Measurements from ENCODE around the gene OR2D3.
A peak's percentile ranks its signal among the peaks of the same experiment; 100 is the strongest.

Gene OR2D3

GRCh38 chr11:6911948-6912347 lies 8.9 kb upstream of the OR2D3 start:
- H3K36me3 ChIP-seq (ENCODE audit: control insufficient read depth in 1 of 2, insufficient read depth in 2 of 2, low read depth in 1 of 2, low read length in 2 of 2), result no peaks in the 10 kb centered on the region
- no peak for DNase-seq
- H3K4ac ChIP-seq (ENCODE audit: low read depth in 1 of 2, low read length in 2 of 2), result no peak overlapping the region
- no peak overlapping the region for H3K18ac ChIP-seq (ENCODE audit: low read depth in 1 of 2, low read length in 2 of 2)
- no peak overlapping the region for H2BK15ac ChIP-seq (ENCODE audit: low read depth, poor library complexity, severe bottlenecking)
- H3K14ac ChIP-seq (ENCODE audit: low read length in 2 of 2), result no peak overlapping the region
- H3K9me3 ChIP-seq (ENCODE audit: control insufficient read depth, low read length), result no peaks in the 10 kb centered on the region
- no peak overlapping the region for H4K8ac ChIP-seq (ENCODE audit: low read length)
- no peaks in the 10 kb centered on the region for H3K27me3 ChIP-seq (ENCODE audit: control insufficient read depth in 1 of 2, insufficient read depth in 1 of 2, low read length in 2 of 2)
- H2AFZ ChIP-seq (ENCODE audit: low read depth, low read length), result no peak overlapping the region
- H3K4me2 ChIP-seq (ENCODE audit: low read length, poor library complexity, severe bottlenecking), result no peak overlapping the region
- H2BK12ac ChIP-seq (ENCODE audit: low read length in 2 of 2), result no peak overlapping the region
- H2BK120ac ChIP-seq (ENCODE audit: low read depth, low read length), result no peak overlapping the region
- H3K9ac ChIP-seq (ENCODE audit: low read length), result no peak overlapping the region
- H3K27ac ChIP-seq (ENCODE audit: low read length, poor library complexity, severe bottlenecking), result no peak overlapping the region
- no peak overlapping the region for H3K23ac ChIP-seq (ENCODE audit: low read length in 2 of 2)
- H2AK5ac ChIP-seq (ENCODE audit: low read length, severe bottlenecking), result no peak overlapping the region
- H3K4me1 ChIP-seq (ENCODE audit: control insufficient read depth, insufficient read depth, low read depth, low read length), result no peaks in the 10 kb centered on the region
- H2BK5ac ChIP-seq (ENCODE audit: low read depth, low read length, poor library complexity, severe bottlenecking), result no peak overlapping the region
- no peaks in the 10 kb centered on the region for H3K79me1 ChIP-seq (replicated peaks; ENCODE audit: low read length, poor library complexity, severe bottlenecking)
- H3K4me3 ChIP-seq (ENCODE audit: insufficient read depth in 1 of 2, low read depth in 1 of 2, low read length in 2 of 2), result no peak overlapping the region
- 94% methylated on average over 2 of the region's 3 CpGs for WGBS
- H4K91ac ChIP-seq (ENCODE audit: low read length), result no peak overlapping the region

GRCh38 chr11:6919698-6920097 lies 1.1 kb upstream of the OR2D3 start:
- H3K9ac ChIP-seq (ENCODE audit: low read length), result no peak overlapping the region
- no peak overlapping the region for H3K18ac ChIP-seq (ENCODE audit: low read depth in 1 of 2, low read length in 2 of 2)
- WGBS, result 67% methylated on average over 1 of the region's 2 CpGs
- no peak overlapping the region for H3K27ac ChIP-seq (ENCODE audit: low read length, poor library complexity, severe bottlenecking)
- no peaks in the 10 kb centered on the region for H3K27me3 ChIP-seq (ENCODE audit: control insufficient read depth in 1 of 2, insufficient read depth in 1 of 2, low read length in 2 of 2)
- H3K4me2 ChIP-seq (ENCODE audit: low read length, poor library complexity, severe bottlenecking), result no peak overlapping the region
- no peak overlapping the region for H3K14ac ChIP-seq (ENCODE audit: low read length in 2 of 2)
- no peak for DNase-seq
- no peak overlapping the region for H3K4ac ChIP-seq (ENCODE audit: low read depth in 1 of 2, low read length in 2 of 2)
- H2BK120ac ChIP-seq (ENCODE audit: low read depth, low read length), result no peak overlapping the region
- no peak overlapping the region for H2BK5ac ChIP-seq (ENCODE audit: low read depth, low read length, poor library complexity, severe bottlenecking)
- H4K91ac ChIP-seq (ENCODE audit: low read length), result no peak overlapping the region
- H3K4me3 ChIP-seq (ENCODE audit: insufficient read depth in 1 of 2, low read depth in 1 of 2, low read length in 2 of 2), result no peak overlapping the region
- no peak overlapping the region for H2BK12ac ChIP-seq (ENCODE audit: low read length in 2 of 2)
- H2AK5ac ChIP-seq (ENCODE audit: low read length, severe bottlenecking), result no peak overlapping the region
- no peaks in the 10 kb centered on the region for H3K36me3 ChIP-seq (ENCODE audit: control insufficient read depth in 1 of 2, insufficient read depth in 2 of 2, low read depth in 1 of 2, low read length in 2 of 2)
- no peak overlapping the region for H4K8ac ChIP-seq (ENCODE audit: low read length)
- H2BK15ac ChIP-seq (ENCODE audit: low read depth, poor library complexity, severe bottlenecking), result no peak overlapping the region
- no peak overlapping the region for H3K23ac ChIP-seq (ENCODE audit: low read length in 2 of 2)
- H3K4me1 ChIP-seq (ENCODE audit: control insufficient read depth, insufficient read depth, low read depth, low read length), result no peaks in the 10 kb centered on the region
- H3K9me3 ChIP-seq (ENCODE audit: control insufficient read depth, low read length), result no peaks in the 10 kb centered on the region
- H3K79me1 ChIP-seq (replicated peaks; ENCODE audit: low read length, poor library complexity, severe bottlenecking), result no peaks in the 10 kb centered on the region
- no peak overlapping the region for H2AFZ ChIP-seq (ENCODE audit: low read depth, low read length)

GRCh38 chr11:6925007-6925577 lies 4.3 kb downstream of the OR2D3 start:
- Histone ChIP-seq H2BK15ac (ENCODE audit: low read depth, poor library complexity, severe bottlenecking) (no peak overlapping the region), H3K14ac (ENCODE audit: low read length in 2 of 2) (no peak overlapping the region), H2BK5ac (ENCODE audit: low read depth, low read length, poor library complexity, severe bottlenecking) (no peak overlapping the region), H3K4me2 (ENCODE audit: low read length, poor library complexity, severe bottlenecking) (no peak overlapping the region), H3K4me1 (ENCODE audit: control insufficient read depth, insufficient read depth, low read depth, low read length) (peaks cover 3% of the 10 kb centered on the region), H3K23ac (ENCODE audit: low read length in 2 of 2) (no peak overlapping the region), H3K9ac (ENCODE audit: low read length) (no peak overlapping the region), H3K18ac (ENCODE audit: low read depth in 1 of 2, low read length in 2 of 2) (no peak overlapping the region), H2AFZ (ENCODE audit: low read depth, low read length) (no peak overlapping the region), H4K91ac (ENCODE audit: low read length) (no peak overlapping the region), H3K27me3 (ENCODE audit: control insufficient read depth in 1 of 2, insufficient read depth in 1 of 2, low read length in 2 of 2) (no peaks in the 10 kb centered on the region), H3K9me3 (ENCODE audit: control insufficient read depth, low read length) (no peaks in the 10 kb centered on the region), H3K4me3 (ENCODE audit: insufficient read depth in 1 of 2, low read depth in 1 of 2, low read length in 2 of 2) (no peak overlapping the region), H3K27ac (ENCODE audit: low read length, poor library complexity, severe bottlenecking) (no peak overlapping the region), H2AK5ac (ENCODE audit: low read length, severe bottlenecking) (no peak overlapping the region), H3K79me1 (replicated peaks; ENCODE audit: low read length, poor library complexity, severe bottlenecking) (peaks cover 4% of the 10 kb centered on the region), H2BK12ac (ENCODE audit: low read length in 2 of 2) (no peak overlapping the region), H3K36me3 (ENCODE audit: control insufficient read depth in 1 of 2, insufficient read depth in 2 of 2, low read depth in 1 of 2, low read length in 2 of 2) (no peaks in the 10 kb centered on the region), H3K4ac (ENCODE audit: low read depth in 1 of 2, low read length in 2 of 2) (no peak overlapping the region), H4K8ac (ENCODE audit: low read length) (no peak overlapping the region), H2BK120ac (ENCODE audit: low read depth, low read length) (no peak overlapping the region)
- DNase-seq, result no peak

- Histone ChIP-seq H2BK120ac (ENCODE audit: low read depth, low read length) (no peak overlapping the region), H3K18ac (ENCODE audit: low read depth in 1 of 2, low read length in 2 of 2) (no peak overlapping the region), H2BK15ac (ENCODE audit: low read depth, poor library complexity, severe bottlenecking) (no peak overlapping the region), H3K4me1 (ENCODE audit: control insufficient read depth, insufficient read depth, low read depth, low read length) (peaks cover 3% of the 10 kb centered on the region), H3K4me3 (ENCODE audit: insufficient read depth in 1 of 2, low read depth in 1 of 2, low read length in 2 of 2) (peak overlapping the region in 1 of 2 experiments; percentile 97), H3K9me3 (ENCODE audit: control insufficient read depth, low read length) (no peaks in the 10 kb centered on the region), H4K91ac (ENCODE audit: low read length) (no peak overlapping the region), H3K4me2 (ENCODE audit: low read length, poor library complexity, severe bottlenecking) (no peak overlapping the region), H3K9ac (ENCODE audit: low read length) (peak overlapping the region; percentile 95), H2BK5ac (ENCODE audit: low read depth, low read length, poor library complexity, severe bottlenecking) (no peak overlapping the region), H2BK12ac (ENCODE audit: low read length in 2 of 2) (no peak overlapping the region), H2AK5ac (ENCODE audit: low read length, severe bottlenecking) (no peak overlapping the region), H3K27ac (ENCODE audit: low read length, poor library complexity, severe bottlenecking) (no peak overlapping the region), H3K23ac (ENCODE audit: low read length in 2 of 2) (no peak overlapping the region), H3K14ac (ENCODE audit: low read length in 2 of 2) (no peak overlapping the region), H4K8ac (ENCODE audit: low read length) (no peak overlapping the region), H3K4ac (ENCODE audit: low read depth in 1 of 2, low read length in 2 of 2) (no peak overlapping the region), H2AFZ (ENCODE audit: low read depth, low read length) (no peak overlapping the region), H3K27me3 (ENCODE audit: control insufficient read depth in 1 of 2, insufficient read depth in 1 of 2, low read length in 2 of 2) (no peaks in the 10 kb centered on the region), H3K36me3 (ENCODE audit: control insufficient read depth in 1 of 2, insufficient read depth in 2 of 2, low read depth in 1 of 2, low read length in 2 of 2) (no peaks in the 10 kb centered on the region), H3K79me1 (replicated peaks; ENCODE audit: low read length, poor library complexity, severe bottlenecking) (peaks cover 4% of the 10 kb centered on the region)
- WGBS, result 49% methylated on average over 2 of the region's 2 CpGs
- peak; percentile 41 for DNase-seq
These were observed 4.9 kb downstream of the OR2D3 start for GRCh38 chr11:6925636-6926207.

All from mesenchymal stem cell (in vitro differentiated cells and primary cell).